Effector memory CD4-positive, alpha-beta T cell (primary cell): ENCODE data around the gene C10orf143.
"Not testable (repeated sequence)": the region's sequence is repeated elsewhere in the genome, so short reads cannot be mapped to it uniquely, and the experiment has no call there.

Experiments
- DNase-seq, 3 donors: peaks; one replicate each; pipeline ENCODE4 v3.0.0-alpha.2; 2020
- H3K27ac ChIP-seq: 2 replicates; pipeline ENCODE4 v1.7.0; 2013; ENCODE audit warnings: mild to moderate bottlenecking, low read length, moderate library complexity; ENCODE audit not compliant: insufficient read depth, poor library complexity, severe bottlenecking
- H3K27me3 ChIP-seq: replicated peaks from 2 replicates; pipeline ENCODE4 v1.7.0; 2013; ENCODE audit warnings: mild to moderate bottlenecking, low read length; ENCODE audit not compliant: insufficient read depth, control insufficient read depth, poor library complexity, severe bottlenecking
- H3K36me3 ChIP-seq: 2 replicates; pipeline ENCODE4 v1.7.0; 2013; ENCODE audit warnings: mild to moderate bottlenecking, low read length, moderate library complexity; ENCODE audit not compliant: control insufficient read depth, insufficient read depth
- H3K4me1 ChIP-seq: 2 replicates; pipeline ENCODE4 v1.7.0; 2013; ENCODE audit warnings: low read length, mild to moderate bottlenecking; ENCODE audit not compliant: control insufficient read depth, insufficient read depth, poor library complexity, severe bottlenecking
- H3K4me3 ChIP-seq: 2 replicates; pipeline ENCODE4 v1.7.0; 2013; ENCODE audit warnings: low read length, low read depth, mild to moderate bottlenecking; ENCODE audit not compliant: insufficient read depth, poor library complexity, severe bottlenecking
- H3K9me3 ChIP-seq: 2 replicates; pipeline ENCODE4 v1.7.0; 2013; ENCODE audit warnings: mild to moderate bottlenecking, low read length, moderate library complexity; ENCODE audit not compliant: control insufficient read depth

Gene C10orf143

DNA sequence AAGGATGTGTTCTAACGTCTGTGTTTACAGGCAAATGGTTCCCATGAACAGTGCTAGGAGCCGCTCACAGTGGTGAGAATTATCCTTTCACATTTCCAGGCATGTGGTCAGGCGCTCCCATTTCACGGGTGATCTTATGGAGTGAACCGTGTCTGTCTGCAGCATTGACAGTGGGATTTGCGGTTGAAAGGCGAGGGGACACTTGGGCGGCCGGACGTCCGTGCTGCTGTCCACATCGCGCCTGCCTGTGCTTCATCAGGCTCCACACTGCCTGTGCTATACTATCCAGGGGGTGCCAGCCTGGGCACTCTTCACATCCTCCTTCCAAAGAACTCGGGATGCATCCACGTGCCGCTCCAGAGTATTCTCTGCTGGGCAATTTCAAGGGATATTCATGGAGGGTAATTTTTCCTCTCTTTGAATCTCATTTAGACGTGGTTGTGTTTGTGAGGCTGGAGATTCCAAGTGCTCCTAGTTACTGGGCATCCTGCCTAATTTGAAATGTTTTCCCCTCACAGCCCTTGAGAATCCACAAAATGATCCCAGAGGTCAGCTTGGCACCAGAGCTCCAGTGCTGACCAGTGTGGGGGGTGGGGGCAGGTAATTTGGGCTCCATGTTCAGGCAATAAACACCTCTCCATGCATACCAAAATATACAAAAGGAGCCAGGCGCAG, 84.7 kb downstream of the C10orf143 start:
- Histone ChIP-seq H3K9me3 (no peaks in the 10 kb centered on the region), H3K4me1 (no peaks in the 10 kb centered on the region), H3K36me3 (no peaks in the 10 kb centered on the region), H3K4me3 (no peak overlapping the region), H3K27me3 (no peaks in the 10 kb centered on the region), H3K27ac (no peak overlapping the region)
- no peak for DNase-seq

- DNase-seq: no peak
- Histone ChIP-seq H3K9me3 (no peaks in the 10 kb centered on the region), H3K4me1 (no peaks in the 10 kb centered on the region), H3K27me3 (no peaks in the 10 kb centered on the region), H3K4me3 (no peak overlapping the region), H3K36me3 (no peaks in the 10 kb centered on the region), H3K27ac (no peak overlapping the region)
Measured at GRCh38 chr10:130025326-130025725, 85.3 kb downstream of the C10orf143 start.

DNA sequence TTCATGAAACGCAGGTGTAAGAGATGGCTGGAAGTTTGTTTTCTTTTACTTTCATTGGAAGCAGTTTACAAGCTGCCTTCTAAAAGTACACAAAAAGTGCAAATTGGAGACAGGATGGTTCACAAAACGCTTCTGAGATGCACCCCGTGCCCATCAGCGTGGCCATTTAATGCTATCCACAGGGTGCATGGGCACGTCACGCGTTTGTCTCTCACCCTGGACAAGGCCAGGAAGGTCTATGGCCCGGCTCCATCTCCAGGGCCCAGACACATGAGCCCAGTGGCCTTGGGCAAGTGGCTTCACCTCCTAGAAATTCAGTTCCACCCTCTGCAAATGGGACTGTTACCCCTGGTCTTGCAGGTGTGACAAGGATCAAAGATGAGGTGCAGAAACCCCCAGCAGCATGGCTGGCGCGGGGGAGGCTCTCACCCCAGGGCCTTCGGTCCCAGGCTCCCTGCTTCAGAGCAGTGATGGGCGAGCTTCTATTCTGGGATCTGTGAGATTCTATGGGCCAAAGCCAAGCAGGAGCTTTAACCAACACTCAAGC, 85.8 kb downstream of the C10orf143 start:
- no peaks in the 10 kb centered on the region for H3K36me3 ChIP-seq
- no peaks in the 10 kb centered on the region for H3K9me3 ChIP-seq
- H3K4me1 ChIP-seq: no peaks in the 10 kb centered on the region
- no peaks in the 10 kb centered on the region for H3K27me3 ChIP-seq
- no peak for DNase-seq
- no peak overlapping the region for H3K27ac ChIP-seq
- no peak overlapping the region for H3K4me3 ChIP-seq

GRCh38 chr10:130024326-130024725, 86.3 kb downstream of the C10orf143 start:
- not testable (repeated sequence) for H3K27ac ChIP-seq, H3K27me3 ChIP-seq, H3K9me3 ChIP-seq, H3K4me3 ChIP-seq, H3K4me1 ChIP-seq, DNase-seq, H3K36me3 ChIP-seq

GRCh38 chr10:130023454-130024230, 87.0 kb downstream of the C10orf143 start:
- no peaks in the 10 kb centered on the region for H3K9me3 ChIP-seq
- no peak overlapping the region for H3K4me3 ChIP-seq
- no peaks in the 10 kb centered on the region for H3K27me3 ChIP-seq
- no peak overlapping the region for H3K27ac ChIP-seq
- DNase-seq: no peak
- H3K36me3 ChIP-seq: no peaks in the 10 kb centered on the region
- no peaks in the 10 kb centered on the region for H3K4me1 ChIP-seq

DNA sequence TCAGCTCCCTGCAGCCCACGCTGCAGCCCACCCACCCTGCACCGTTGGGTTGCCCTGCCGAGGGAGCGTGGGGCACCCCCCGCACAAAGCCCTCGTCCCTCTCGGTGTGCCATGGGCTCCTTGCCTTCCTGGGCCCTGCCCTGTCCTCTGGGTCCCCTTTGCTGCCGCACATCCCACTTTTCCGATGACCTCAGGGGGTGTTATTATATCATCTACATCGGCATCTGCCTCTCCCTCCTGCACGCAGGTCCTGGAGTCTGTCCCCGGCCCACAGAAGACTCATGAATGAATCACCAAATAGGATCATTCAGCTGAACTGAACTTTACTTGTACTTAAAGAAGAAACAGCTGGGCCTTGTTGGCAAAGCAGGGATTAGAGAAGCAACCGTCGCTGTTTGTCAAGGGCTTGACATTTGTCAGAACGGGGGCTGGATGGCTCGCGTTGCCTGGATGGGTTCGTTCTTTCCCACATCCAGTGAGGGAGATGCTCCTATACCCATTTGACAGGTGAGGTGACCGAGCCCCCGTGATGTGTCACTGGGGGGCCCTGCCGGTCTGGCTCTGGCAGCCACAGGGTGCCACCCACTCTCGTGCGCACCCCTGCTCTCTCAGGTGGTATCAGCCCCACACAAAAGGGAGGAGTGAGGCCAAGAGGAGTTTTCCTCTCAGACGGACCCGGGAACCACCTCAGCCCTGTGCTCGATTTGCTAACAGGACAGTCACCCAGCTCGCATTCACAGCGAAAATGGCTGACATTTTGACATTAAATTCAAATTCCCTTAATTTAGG, 87.9 kb downstream of the C10orf143 start:
- Histone ChIP-seq H3K4me1 (no peaks in the 10 kb centered on the region), H3K9me3 (no peaks in the 10 kb centered on the region), H3K27me3 (no peaks in the 10 kb centered on the region), H3K27ac (no peak overlapping the region), H3K36me3 (no peaks in the 10 kb centered on the region), H3K4me3 (no peak overlapping the region)
- DNase-seq: no peak

GRCh38 chr10:130022086-130022485, 88.5 kb downstream of the C10orf143 start:
- no peaks in the 10 kb centered on the region for H3K4me1 ChIP-seq
- no peaks in the 10 kb centered on the region for H3K9me3 ChIP-seq
- no peak overlapping the region for H3K4me3 ChIP-seq
- H3K36me3 ChIP-seq: no peaks in the 10 kb centered on the region
- DNase-seq: no peak
- H3K27ac ChIP-seq: no peak overlapping the region
- H3K27me3 ChIP-seq: no peaks in the 10 kb centered on the region

DNA sequence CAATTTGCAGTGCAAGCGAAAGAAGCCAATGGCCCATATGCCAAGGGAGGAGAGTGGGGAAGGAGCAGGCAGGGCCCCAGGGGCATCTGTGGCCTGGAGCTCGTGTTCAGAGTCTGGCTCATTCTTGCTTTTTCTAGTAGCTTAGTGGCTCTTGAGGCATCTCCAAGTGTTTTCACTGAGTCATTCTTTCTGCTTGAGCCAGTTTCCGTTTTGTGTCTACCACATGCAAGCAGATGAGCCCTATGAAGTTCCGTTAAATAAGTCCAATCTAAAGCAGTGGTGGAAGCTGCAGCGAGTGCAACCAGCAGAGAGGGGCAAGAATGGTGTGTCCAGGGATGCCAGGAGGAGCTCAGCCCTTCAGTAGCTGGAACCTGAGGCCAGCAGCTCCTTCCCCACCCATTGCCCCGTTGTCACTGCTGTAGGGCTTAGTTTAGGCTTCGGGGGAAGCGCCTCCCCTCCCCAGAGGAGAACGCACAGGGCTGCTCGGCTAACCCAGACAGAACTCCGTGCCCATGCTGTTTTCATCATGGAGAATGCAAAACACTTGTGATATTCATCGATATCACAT, 89.2 kb downstream of the C10orf143 start:
- H3K27ac ChIP-seq: no peak overlapping the region
- no peaks in the 10 kb centered on the region for H3K36me3 ChIP-seq
- no peak overlapping the region for H3K4me3 ChIP-seq
- H3K4me1 ChIP-seq: no peaks in the 10 kb centered on the region
- H3K9me3 ChIP-seq: no peaks in the 10 kb centered on the region
- DNase-seq: no peak
- H3K27me3 ChIP-seq: no peaks in the 10 kb centered on the region

DNA sequence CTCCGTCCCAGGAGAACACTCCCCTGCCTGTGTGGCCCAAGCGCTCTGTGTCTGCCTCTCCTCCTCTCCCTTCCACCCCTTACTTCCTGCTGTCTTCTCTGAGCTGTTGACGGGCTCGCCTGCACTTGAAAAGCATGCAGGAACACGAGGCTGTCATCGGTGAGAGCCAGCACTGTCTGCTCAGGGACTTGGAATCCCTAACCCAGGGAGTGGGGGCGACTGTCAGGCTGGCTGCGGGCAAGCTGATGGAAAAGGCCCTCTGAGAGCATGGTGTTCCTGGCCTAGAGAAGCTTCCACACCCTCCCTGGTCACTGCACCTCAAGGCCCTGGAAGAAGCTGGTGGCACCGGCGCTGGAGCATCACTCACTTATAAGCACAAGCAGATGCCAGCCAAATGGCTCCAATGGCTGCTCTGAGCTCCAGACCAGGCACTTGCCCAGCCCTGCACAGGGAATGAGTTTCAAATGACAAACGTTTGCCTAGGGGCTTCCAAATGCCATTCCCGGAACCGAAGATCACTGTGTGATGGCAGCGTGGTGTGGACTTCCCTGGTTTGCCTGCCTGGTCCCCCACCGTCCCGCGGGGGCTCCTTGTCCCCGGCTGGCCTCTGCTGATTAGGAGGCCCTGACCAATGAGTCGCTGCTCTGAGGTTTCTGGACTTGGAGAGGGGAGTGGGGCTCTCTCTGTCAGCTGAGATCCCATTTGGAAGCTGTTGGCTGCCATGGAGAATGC, 89.8 kb downstream of the C10orf143 start:
- Histone ChIP-seq H3K27ac (no peak overlapping the region), H3K27me3 (no peaks in the 10 kb centered on the region), H3K4me3 (no peak overlapping the region), H3K9me3 (no peaks in the 10 kb centered on the region), H3K4me1 (no peaks in the 10 kb centered on the region), H3K36me3 (no peaks in the 10 kb centered on the region)
- DNase-seq: no peak
